HG02970 (cell line): ENCODE measurements around the gene POLDIP2.

Source experiments
- ATAC-seq: cut with Tn5 transposase; IDR thresholded peaks from one replicate; pipeline ENCODE4 v1.9.1; 2021; ENCODE audit warnings: mild to moderate bottlenecking, moderate library complexity, moderate number of reproducible peaks; ENCODE audit not compliant: unreplicated experiment, low FRiP score

The POLDIP2 gene

GRCh38 chr17:28318759-28319597 is 38.3 kb downstream of the POLDIP2 start, which contains the start of gene TMEM97:
Gene TMEM97 (plus strand): TSS chr17:28319200. CDS start chr17:28319240, 40 bp downstream.
- peak; percentile 90 for ATAC-seq

GRCh38 chr17:28317966-28318758 is 39.2 kb downstream of the POLDIP2 start:
- no peak for ATAC-seq

- ATAC-seq = no peak
Observed at GRCh38 chr17:28317099-28317965, 40.0 kb downstream of the POLDIP2 start.

GRCh38 chr17:28315846-28316705 is 41.3 kb downstream of the POLDIP2 start:
- ATAC-seq = no peak

- no peak for ATAC-seq
Observed at GRCh38 chr17:28313841-28314240, 43.5 kb downstream of the POLDIP2 start.

GRCh38 chr17:28306954-28307401 is 50.3 kb downstream of the POLDIP2 start:
- no peak for ATAC-seq

GRCh38 chr17:28298449-28298848 is 58.9 kb downstream of the POLDIP2 start:
- no peak for ATAC-seq
